Stomach (tissue), 4 donors: ENCODE data around the gene SELENOO.

Source experiments
- CTCF ChIP-seq, 7 experiments: fragments of 450-650 bp in 4 of 7; fragments of 200-600 bp in 3 of 7; sonication (generic) in 3 of 7; IDR thresholded peaks; one replicate each; pipeline ENCODE4 v1.5.1; 2016 to 2019; ENCODE audit warnings: antibody characterized with exemption in 7 of 7, control low read depth in 2 of 7, mild to moderate bottlenecking in 1 of 7
- EP300 ChIP-seq: sonication (generic); formaldehyde crosslinking; IDR thresholded peaks from one replicate; pipeline ENCODE4 v1.6.1; 2017; ENCODE audit warnings: antibody characterized with exemption
- POLR2A ChIP-seq, 4 donors: fragments of 450-650 bp; IDR thresholded peaks; one replicate each; pipeline ENCODE4 v1.6.1; 2016; ENCODE audit warnings: antibody characterized with exemption in 4 of 4, control low read depth in 2 of 4, mild to moderate bottlenecking in 1 of 4, moderate library complexity in 1 of 4
- POLR2AphosphoS5 ChIP-seq, 3 donors: sonication (generic); formaldehyde crosslinking; IDR thresholded peaks; one replicate each; pipeline ENCODE4 v1.6.1; 2016; ENCODE audit warnings: antibody characterized with exemption in 3 of 3

DNA sequence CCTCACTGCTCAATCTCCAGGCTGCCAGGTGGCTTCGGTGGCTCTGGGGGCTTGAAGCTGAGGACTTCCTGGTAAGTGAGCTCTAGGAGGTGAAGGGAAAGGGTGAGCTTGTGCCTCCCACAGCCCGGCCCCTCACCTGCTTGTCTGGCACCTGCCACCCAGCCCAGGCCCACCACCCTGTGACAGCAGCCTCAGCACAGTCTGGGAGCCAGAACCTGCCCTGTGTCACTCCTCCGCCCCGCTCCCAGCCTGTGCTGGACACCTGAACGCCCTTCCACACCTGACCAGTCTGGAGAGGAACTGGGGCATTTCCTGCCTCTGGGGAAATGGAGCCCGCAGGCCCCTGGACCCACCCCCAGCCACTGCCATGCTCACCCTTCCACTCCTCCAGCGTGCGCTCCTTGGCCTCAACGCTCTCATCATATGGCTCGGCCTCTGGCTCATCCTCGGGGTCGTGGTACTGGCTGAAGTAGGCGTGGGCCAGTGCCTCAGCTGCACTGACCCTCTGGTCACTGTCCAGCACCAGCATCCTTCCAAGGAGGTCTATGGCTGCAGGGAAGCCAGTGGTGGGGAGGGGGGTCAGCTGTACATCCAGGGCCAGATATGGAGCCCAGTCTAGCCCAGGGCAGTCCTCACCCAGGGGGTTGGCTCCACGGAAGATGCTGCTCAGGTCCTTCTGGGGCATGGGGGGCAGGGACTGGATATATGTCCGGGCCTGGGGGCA, 64.3 kb downstream of the SELENOO start:
- TF ChIP-seq CTCF (IDR thresholded peaks at IDR 0.05) (no peak), POLR2A (IDR thresholded peaks at IDR 0.05) (no peak), POLR2AphosphoS5 (IDR thresholded peaks at IDR 0.05) (no peak), EP300 (no peak)
